Ovary (tissue), 3 donors: ENCODE data around the gene BBS9.

Source experiments
- POLR2A ChIP-seq: fragments of 450-650 bp; IDR thresholded peaks from one replicate; pipeline ENCODE4 v1.6.1; 2017; ENCODE audit warnings: antibody characterized with exemption, mild to moderate bottlenecking, moderate library complexity
- TF ChIP-seq, protein P1 (sequence below), 3 donors: fragments of 450-650 bp in 2 of 3; fragments of 200-600 bp in 1 of 3; IDR thresholded peaks; one replicate each; pipeline versions ENCODE4 v1.5.1 to v1.8.0; 2016 to 2022; ENCODE audit warnings: antibody characterized with exemption in 3 of 3, mild to moderate bottlenecking in 1 of 3
- donor health status: DM: no; HTN: no; CAD: no.

- TF ChIP-seq, protein P1, sequence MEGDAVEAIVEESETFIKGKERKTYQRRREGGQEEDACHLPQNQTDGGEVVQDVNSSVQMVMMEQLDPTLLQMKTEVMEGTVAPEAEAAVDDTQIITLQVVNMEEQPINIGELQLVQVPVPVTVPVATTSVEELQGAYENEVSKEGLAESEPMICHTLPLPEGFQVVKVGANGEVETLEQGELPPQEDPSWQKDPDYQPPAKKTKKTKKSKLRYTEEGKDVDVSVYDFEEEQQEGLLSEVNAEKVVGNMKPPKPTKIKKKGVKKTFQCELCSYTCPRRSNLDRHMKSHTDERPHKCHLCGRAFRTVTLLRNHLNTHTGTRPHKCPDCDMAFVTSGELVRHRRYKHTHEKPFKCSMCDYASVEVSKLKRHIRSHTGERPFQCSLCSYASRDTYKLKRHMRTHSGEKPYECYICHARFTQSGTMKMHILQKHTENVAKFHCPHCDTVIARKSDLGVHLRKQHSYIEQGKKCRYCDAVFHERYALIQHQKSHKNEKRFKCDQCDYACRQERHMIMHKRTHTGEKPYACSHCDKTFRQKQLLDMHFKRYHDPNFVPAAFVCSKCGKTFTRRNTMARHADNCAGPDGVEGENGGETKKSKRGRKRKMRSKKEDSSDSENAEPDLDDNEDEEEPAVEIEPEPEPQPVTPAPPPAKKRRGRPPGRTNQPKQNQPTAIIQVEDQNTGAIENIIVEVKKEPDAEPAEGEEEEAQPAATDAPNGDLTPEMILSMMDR (IDR thresholded peaks at IDR 0.05), result no peak
- TF ChIP-seq POLR2A, result no peak
Measured at GRCh38 chr7:33325754-33326484, 196.6 kb downstream of the BBS9 start.
